RWPE1 (cell line): ENCODE data around the gene UBAC2.

Experiments used
- CTCF ChIA-PET: fragments of 350-600 bp; sonication (Branson Sonifier 250); formaldehyde crosslinking; extraction: SDS; loops from one replicate; lab custom pipeline; 2021; lab: Yijun Ruan, JAX
- POLR2A ChIA-PET: fragments of 400-600 bp; formaldehyde crosslinking; extraction: SDS; loops from one replicate; lab custom pipeline; 2020; ENCODE audit warnings: antibody characterized with exemption; ENCODE audit not compliant: low non-redundant PET; lab: Yijun Ruan, JAX
- DNase-seq: peaks from one replicate; pipeline ENCODE4 v3.0.0; 2012; ENCODE audit warnings: low spot score
- H3K27ac ChIP-seq: fragments of 450-650 bp; 2 replicates; pipeline ENCODE4 v1.5.1; 2017
- CTCF ChIP-seq: fragments of 450-650 bp; conservative IDR thresholded peaks from 2 replicates; pipeline ENCODE4 v1.5.1; 2017; ENCODE audit warnings: low read depth, mild to moderate bottlenecking

UBAC2 gene

GRCh38 chr13:99310382-99311031 lies 109.9 kb downstream of the UBAC2 start:
- H3K27ac ChIP-seq: no peak overlapping the region
- POLR2A ChIA-PET: no interaction called here
- CTCF ChIA-PET: no interaction called here
- no peak for DNase-seq
- no peak for TF ChIP-seq CTCF

GRCh38 chr13:99311137-99311536 lies 110.5 kb downstream of the UBAC2 start:
- ChIA-PET CTCF (no interaction called here), POLR2A (no interaction called here)
- DNase-seq: no peak
- no peak overlapping the region for H3K27ac ChIP-seq
- no peak for TF ChIP-seq CTCF

- ChIA-PET POLR2A (no interaction called here), CTCF (no interaction called here)
- no peak overlapping the region for H3K27ac ChIP-seq
Measured at GRCh38 chr13:99311748-99312492, 111.3 kb downstream of the UBAC2 start.

GRCh38 chr13:99312493-99312883 lies 111.8 kb downstream of the UBAC2 start:
- no peak overlapping the region for H3K27ac ChIP-seq
- TF ChIP-seq CTCF: no peak
- no peak for DNase-seq
- POLR2A ChIA-PET: no interaction called here
- CTCF ChIA-PET: no interaction called here

More at GRCh38 chr13:99311748-99312492, 111.3 kb downstream of the UBAC2 start:
- TF ChIP-seq CTCF: no peak
- DNase-seq: no peak

GRCh38 chr13:99313501-99313900 lies 112.8 kb downstream of the UBAC2 start:
- POLR2A ChIA-PET: no interaction called here
- no peak for TF ChIP-seq CTCF
- no peak for DNase-seq
- H3K27ac ChIP-seq: no peak overlapping the region
- CTCF ChIA-PET: interaction anchor here (0.6 kb wide), 1 partner anchor 551 kb away, joined by 4 read pairs; no protein-coding TSS in a partner anchor

GRCh38 chr13:99313941-99314340 lies 113.3 kb downstream of the UBAC2 start:
- no peak for TF ChIP-seq CTCF
- ChIA-PET POLR2A (no interaction called here), CTCF (interaction anchor here (0.6 kb wide), 1 partner anchor 552 kb away, joined by 4 read pairs; no protein-coding TSS in a partner anchor)
- DNase-seq: no peak
- no peak overlapping the region for H3K27ac ChIP-seq
